ELR (cell line): ENCODE results near the gene TMEM44.

Experiments
- DNase-seq: peaks from one replicate; pipeline ENCODE4 v3.0.0-alpha.2; 2015; ENCODE audit warnings: low read depth

The TMEM44 gene

DNA sequence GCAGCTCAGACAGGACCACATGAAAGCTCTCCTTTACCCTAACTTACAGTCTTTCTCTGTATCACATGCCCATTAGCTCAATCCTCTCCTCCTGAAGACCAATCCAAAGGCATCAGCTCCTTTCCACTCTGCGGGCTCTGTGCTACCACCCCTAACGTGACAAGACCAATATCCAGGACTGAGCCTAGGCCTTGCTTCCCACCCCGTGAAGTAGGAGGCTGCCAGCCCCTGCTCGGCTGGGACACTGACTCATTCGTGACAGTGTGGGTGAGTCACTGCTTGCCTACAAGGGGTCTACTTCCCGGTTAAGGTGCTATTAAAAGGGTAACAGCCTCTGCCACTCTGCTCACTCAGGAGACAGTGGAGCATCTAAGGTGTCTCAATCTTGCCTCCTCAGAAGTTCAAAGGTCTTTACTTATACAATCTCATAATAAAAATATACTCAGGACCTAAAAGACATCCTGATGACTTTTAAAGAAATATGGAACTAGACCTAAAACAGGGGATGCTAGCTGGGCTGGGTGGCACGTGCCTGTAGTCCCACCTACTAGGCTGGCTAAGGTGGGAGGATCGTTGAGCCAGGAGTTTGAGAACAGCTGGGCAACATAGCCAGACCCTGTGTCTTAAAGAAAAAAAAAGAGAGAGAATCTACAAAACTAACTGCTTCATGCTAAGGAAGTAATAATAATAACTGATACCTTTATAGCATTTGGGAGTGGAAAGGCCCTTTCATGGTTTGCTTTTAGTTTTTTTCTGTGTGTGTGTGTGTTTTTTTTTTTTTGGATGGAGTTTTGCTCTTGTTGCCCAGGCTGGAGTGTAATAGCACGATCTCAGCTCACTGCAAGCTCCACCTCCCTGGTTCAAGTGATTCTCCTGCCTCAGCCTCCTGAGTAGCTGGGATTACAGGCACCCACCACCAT, 55.0 kb downstream of the TMEM44 start:
- peak; percentile 98 for DNase-seq

DNA sequence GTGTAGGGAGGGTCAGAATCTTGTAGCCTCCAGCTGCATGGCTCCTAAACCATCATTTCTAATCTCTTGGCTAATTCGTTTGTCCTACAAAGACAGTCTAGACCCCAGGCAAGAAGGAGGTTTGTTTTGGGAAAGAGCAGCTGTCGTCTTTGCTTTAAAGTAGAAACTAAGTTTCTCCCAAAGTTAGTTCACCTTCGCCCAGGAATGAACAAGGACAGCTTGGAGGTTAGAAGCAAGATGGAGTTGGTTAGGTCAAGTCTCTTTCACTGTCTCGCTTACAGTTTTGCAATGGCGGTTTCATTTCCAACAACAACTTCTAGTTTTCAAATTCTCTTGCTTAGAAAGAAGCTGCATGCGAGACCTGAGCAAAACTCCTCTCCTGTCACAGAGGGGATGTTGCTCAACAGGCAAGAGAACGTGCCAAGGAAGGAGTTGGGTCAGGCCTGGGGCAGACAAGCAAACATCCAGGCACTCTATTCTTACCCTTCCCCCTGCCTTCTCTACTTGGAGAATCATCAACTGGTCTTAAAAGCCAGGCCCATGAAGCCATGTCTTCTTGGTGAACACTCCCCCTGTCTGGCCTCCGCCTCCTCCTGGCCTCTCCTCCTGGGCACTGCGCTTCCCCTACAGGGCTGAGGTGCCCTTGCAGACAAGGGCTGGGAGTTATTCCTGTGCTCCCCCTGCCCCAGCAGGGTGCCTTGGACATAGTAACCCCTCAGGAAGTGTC, 57.6 kb downstream of the TMEM44 start:
- peak; percentile 68 for DNase-seq

DNA sequence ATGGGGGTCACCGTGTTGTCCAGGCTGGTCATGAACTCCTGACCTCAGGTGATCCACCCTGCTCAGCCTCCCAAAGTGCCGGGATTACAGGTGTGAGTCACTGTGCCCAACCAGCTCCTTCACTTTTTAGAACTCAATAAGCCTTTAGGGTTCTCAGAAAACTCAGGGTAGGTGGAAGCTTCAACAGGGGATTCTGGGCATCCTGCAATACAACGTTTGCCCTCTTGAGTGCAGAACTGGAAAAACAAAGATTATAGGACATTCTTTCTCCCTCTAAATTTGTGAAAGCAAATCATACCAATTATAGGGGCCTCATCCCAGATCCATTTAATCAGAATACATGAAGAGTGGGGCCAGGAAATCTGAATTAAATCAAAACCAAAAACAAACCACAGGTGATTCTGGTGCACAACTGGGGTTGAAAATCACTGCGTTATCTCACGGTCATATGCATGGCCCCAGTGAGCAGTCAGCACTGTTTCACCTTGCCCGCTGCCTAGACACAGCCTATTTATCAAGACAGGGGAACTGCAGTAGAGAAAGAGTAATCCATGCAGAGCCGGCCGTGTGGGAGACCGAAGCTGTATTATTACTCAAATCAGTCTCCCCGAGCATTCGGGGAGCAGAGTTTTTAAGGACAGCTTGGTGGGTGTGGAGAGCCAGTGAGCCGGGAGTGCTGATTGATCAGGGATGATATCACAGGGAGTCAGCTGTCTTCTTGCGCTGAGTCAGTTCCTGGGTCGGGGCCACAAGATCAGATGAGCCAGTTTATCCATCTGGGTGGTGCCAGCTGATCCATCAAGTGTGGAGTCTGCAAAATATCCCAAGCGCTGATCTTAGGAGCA, 58.4 kb downstream of the TMEM44 start:
- DNase-seq = peak; percentile 90

DNA sequence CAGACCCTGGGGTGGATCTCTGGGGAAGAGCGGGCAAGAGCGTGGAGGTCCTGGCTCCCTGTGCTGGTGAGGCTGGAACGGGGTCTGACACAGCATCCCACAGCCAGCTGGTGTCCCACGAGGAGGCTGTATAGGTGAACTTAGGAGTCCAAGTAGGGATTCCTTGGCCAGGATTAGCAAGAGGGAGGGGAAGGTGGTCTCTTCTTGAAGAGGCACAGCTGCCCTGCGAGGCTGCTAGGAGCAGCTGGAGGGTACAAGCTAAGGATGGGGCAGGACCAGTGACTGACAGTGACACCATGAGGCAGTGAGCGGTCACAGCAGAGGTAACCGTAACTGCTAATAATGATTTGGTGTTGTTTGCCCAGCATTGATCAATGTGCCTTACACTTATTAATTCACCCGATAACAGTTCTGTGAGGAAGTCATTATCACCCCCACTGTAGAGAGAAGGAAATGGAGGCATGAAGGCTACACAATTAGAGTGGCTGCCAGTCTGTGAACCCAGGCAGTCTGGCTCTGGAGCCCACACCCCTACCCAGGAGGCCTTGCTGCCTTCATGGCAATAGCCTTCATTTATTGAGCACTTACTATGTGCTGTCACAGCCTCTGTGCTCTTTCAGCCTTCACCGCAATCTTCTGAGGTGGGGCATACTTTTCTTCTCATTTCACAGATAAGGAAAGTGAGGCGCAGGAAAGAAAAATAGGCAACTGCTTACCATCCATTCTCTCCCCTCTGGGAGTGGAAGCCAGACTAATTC, 59.4 kb downstream of the TMEM44 start:
- DNase-seq = peak; percentile 70

DNA sequence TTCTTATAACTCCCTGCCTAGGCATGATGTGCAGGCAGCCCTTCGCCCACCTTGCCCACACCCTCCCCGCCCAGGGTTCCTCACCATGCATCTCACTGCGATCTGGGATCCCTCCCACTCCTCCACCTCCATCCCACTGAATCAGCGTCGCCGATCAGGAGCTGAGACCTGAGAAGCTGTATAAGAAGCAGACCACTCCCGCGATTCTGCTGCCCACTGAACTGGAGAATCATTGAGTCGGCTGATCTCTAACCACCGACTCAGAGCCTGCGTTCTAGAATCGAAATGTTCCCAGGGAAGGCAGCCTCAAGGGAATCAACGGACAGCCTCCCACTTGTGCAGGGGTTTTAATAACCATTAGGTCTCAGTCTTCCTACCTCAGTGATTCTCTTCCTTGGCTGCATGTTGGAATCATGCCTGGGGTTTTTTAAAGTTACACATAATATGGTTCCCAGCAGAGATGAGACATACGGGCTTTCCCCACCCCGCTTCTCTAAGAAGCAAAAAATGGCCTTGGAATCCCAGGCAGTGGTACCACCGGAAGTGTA, 60.2 kb downstream of the TMEM44 start:
- peak; percentile 64 for DNase-seq

DNA sequence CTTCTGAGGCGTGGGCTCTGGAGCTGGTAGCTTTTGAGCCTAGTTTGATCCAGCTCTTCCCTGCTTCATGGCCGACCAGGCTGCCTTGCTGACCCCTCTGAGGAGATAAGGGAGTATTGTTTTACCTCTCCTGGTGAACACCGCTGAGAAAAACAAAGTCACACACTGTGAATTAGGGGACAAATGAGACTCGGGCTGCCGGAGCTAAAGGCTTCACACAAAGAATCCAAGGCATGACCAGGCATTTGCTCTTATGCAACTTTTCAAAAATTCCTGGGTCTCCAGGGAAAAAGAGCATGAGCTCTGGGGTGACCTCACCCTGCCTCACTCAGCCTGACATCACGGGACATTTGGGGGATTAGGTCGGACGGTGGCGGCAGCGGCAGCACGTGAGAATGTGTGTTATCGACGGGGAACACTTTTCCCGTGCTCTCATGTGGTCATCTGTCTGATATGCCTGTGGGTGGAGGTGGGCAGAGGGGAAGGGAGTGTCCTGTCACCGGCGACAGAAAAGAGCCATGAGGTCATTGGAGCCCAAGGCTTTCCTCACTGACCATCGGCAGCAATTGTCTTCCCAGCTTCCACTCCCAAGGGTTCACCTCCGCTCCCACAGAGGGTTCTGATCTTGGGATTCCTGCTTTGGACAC, 61.0 kb downstream of the TMEM44 start:
- DNase-seq = peak; percentile 99

DNA sequence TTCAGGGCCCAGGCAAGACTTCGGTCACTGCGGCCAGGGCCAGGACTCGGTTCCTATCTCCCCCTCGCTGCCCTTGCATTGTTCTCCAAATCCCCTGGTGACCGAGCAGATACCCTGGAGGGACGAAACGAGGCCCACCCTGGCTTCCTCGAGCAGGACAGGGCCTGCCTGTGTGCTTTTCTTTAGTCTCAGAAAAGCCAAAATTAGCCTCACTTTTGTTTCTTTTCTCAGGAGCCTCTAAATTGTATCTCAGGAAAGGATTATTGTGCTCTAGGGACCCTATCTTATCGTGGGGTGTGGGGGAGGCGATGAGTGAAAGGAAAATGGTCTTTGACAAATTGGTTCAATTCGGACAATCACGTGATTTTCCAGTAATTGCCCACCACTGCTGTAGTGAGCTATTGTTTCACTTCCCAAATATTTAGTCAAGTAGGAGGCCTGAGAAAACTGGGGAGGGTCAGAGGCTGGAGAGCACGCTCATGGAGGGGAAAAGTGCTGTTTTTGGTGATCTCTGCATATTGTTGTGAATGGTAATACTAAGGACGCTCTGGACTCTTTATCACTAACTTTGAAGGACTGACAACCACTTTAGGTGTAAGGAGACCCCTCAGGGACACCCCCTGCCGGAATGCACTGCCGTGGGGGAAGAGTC, 61.6 kb downstream of the TMEM44 start:
- no peak for DNase-seq

DNA sequence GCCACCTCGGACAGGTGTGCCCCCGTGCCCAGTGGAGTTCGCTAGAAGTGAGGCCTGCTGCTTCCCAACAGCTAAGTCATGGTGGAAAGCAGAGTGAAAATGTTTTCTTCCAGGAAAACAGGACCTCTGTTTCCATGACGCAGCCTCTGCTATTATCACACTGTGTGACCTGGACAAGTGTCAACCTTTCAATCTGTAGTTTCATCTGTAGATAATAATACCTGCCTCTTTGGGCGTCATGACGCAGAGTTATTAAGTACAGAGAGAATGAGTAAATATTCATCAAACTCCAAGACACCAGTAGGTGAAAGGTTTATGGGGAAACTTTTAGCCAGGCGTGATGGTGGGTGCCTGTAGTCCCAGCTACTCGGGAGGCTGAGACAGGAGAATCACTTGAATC, 62.3 kb downstream of the TMEM44 start:
- no peak for DNase-seq

DNA sequence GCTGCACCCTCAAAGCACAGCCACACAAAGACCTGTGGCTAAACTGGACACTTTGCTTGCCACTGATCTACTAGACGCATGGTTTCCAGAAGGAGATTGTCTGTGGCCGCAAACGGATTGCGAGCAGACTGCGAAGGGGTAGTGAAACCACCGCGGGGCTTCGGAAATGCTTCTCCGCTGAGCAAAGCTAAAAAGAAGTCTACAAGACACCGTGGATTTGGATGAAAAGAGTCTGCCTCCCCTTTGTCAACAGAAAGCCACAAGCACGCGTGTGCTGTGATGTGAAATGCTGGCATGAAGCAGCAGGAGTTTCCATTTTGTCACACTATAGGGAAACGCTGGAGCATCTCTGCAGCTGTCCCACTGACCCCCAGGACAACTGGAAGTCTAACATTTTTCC, 63.0 kb downstream of the TMEM44 start:
- no peak for DNase-seq

DNA sequence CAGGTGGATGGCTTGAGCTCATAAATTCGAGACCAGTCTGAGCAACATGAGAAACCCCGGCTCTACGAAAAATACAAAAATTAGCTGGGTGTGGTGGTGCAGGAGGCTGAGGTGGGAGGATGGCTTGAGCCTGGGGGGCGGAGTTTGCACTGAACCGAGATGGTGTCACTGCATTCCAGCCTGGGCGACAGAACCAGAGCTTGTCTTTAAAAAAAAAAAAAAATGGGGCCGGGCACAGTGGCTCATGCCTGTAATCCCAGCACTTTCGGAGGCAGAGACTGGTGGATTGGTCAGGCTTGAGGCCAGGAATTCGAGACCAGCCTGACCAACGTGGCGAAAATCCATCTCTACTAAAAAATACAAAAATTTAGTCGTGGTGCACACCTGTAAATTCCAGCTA, 64.0 kb downstream of the TMEM44 start:
- DNase-seq = no peak

DNA sequence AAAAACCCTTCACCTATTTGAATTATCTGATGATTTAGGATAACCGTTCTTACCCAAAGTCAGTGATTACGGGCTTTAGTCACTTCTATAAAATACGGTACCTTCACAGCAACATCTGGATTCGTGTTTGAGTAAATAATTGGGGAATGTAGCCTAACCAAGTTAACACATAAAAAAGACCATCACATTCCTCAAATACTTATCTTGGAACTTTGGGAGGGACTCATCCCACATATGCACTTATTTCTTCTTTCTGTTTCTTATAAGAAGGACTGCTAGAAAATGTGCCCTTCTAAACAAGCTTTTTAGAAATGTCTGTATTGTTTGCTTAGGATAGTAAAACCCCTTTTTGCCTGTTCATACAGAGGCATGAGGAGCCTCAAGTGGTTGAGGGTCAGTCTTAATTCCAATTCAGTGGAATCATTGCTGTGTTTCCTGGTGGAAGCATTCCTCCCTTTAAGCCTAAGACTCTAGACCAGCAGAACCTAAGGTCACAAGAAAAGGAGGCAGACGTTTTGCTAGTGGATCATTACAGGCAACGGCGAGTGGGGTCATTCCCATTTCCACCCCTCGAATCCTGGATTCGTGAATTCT, 67.5 kb downstream of the TMEM44 start:
- DNase-seq = peak; percentile 71

DNA sequence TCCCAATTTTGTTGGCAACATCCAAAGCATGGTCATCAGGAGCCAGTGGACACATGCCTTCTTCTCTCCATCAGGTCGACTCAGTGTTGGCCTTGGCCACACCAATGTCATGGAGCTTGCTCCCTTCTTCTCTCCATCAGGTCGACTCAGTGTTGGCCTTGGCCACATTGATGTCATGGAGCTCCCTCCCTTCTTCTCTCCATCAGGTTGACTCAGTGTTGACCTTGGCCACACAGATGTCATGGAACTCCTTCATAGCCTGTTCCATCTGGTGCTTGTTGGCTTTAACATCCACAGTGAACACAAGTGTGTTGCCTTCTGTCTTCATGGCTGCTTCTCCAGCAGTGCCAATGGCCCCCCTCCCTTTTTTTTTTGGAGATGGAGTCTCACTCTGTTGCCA, 70.2 kb downstream of the TMEM44 start:
- DNase-seq = no peak

DNA sequence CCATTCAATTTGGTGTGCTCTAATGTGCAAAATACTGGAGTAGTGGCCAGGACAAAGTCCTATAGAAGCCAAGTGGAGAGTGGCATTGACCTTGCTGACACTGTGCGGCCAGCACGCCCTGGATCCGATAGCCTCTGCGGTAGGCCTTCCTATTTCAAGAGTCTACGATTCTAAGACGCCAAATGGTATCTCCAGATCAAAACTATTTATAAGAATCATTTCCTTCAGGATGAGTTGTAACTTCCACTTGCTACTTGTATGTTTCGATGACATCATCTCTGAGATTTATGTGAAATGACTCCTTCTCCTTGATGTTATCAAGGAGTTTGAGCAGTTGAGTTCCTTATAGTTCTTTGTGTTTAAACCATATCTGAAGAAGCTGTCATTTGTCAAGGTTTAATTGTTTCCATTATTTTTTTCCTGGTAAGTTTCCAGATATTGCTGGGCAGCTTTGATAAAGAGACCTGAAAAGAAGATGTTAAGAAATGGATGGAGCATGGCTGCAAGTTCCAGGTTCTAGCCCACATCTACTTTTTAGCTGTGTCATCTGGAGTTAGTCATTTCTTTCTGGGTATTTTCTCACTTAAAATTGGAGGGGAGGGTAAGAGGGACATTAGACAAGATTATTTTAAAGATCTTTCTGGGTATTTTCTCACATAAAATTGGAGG, 71.8 kb downstream of the TMEM44 start:
- DNase-seq = peak; percentile 98

DNA sequence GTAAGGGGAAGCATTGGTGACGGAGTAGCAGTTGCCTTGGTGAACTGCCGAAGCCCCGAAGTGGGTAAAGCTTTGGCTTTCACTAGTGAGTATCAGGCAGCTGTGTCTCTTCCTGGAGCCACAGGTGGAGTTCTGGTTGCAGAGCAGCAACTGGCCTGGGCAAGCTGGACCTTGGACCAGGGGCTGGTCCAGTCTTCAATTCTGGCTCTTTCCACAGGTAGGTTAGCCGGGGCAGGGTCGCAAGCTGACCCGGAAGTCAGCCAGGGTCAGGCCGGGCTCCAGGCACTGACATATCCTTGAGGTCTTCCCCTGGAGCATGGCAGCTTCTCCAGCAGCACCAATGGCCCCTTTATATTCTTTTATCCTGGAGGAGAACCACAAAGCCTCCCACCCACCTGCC, 73.2 kb downstream of the TMEM44 start:
- no peak for DNase-seq

DNA sequence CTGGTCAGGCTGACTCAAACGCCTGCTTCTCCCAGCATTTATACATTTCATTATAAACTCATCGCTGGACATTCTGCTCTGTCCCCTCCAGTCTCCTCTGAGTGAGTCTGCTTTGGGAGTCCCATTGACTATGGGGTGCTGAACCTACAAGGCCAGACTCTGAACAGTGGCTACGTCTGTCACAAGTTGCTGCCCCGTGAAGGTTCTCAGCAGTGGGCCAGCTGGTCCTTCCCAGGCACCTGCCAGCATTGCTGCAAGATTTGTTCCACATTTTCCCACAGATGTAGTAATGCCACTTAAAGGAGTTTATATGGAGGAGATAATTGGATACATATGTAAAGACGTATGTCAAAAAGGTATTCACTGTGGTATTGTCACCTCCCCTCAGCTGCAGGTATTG, 73.7 kb downstream of the TMEM44 start:
- DNase-seq = no peak

DNA sequence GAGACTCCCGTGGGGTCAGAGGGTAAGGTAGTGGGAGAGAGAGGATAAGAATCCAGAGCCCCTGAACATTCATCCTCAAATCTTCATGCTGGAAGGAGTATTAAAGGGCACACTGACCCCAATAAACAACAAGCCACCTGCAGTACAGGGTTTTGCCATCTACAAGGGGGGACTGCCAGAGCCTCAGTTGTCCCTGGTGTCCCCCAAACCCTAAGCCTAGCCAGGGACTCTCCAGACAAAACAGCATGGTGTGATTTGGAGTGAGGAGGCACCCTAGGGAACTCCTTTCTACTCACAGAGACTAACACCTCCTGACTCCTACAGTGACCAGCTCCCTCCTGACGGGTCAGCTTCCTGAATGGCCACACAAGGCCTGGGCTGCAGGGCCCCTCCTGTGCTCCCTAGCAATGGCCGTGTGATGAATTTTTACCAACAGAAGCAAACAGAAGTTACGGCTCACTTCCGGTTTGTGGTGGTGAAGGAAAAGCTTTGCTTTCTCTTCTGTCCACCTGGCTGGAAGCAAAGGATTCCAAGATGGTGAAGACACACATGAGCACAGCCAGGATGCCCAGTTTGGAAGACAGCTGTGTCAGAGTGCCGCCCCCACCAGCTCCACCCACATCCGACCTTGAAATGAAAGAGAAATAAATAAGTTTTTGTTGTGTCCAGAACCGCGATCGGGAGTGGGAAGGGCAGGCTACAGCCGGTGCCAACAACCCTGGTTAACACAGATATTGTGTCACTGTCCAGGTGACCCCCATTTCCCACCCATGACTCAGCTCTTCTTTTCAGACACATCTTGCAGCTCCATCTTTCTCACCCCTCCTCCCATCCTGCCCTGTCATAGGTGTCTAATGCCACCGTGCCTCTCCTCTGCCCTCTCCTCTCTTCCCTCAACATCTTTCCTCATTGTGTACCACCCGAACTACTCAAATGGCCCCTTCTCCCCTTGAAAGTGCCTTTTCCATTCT, 76.8 kb downstream of the TMEM44 start:
- DNase-seq = peak; percentile 57

DNA sequence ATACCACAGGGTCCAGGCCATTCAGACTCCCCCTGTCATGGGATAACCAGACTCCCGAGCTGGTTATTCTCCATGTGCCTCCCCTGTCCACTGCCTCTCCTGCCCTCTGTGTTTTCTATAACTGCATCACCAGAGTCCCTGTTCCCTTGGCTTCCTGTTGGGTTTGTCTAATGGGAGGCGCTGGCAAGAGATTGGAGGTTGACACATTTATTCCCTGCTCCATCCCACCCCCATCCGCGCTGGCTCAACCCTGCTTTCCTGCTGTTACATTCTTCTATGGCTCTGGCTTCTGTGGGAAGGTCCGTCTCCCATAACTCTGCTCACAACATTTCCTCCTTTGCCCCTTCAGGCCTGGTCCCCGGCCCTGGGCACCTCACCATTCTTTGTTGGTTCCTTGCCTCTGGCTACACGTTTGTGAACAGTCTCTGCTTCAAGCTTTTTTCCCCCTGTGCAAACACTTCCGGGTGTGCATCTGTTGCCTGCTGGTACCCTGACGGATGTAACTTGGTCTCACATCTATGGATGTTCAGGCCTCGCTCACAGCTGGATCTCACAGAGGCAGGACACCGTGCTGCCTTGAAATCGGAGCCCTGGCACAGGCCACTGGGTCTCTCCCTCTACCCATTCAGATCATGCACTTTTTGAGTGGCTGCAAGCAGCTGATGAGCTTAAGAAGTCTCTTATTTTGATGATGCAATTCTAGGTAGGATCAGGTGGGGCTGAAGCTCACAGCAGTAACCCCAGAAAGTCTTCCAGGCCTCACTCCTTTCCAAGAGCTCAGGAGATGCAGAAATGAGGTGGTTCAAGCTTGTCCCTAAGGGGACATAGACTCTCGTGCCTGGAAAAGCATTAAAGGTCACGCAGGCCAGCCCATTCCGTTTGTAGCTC, 77.8 kb downstream of the TMEM44 start:
- no peak for DNase-seq
